K562 (cell line): ENCODE data around the gene OLFML1. TPM values are rescaled to one million over a fixed set of nuclear protein-coding genes. Genes with fewer than 3 reads are reported as not detected.
A peak's percentile ranks its signal among the peaks of the same experiment; 100 is the strongest.

ENCODE experiments used
- ATAC-seq: fragments of 200-7000 bp; cut with Tn5 transposase; 3 replicates; pipeline ENCODE4 v1.9.1; 2020; ENCODE audit warnings: moderate library complexity
- BruUV-seq: library from RNA; stranded (reverse); fragments of 400-500 nt; replicated peaks from 2 replicates; lab custom pipeline; 2021; lab: Mats Ljungman, UMichigan
- CTCF ChIA-PET: fragments of 300-600 bp; formaldehyde crosslinking; extraction: SDS; loops from one replicate; lab custom pipeline; 2021; ENCODE audit warnings: low intra/inter-chr PET ratio; lab: Yijun Ruan, JAX
- POLR2A ChIA-PET: fragments of 300-600, 350-650 bp; sonication (Branson Sonifier 250); formaldehyde crosslinking; extraction: SDS; loops from one replicate; lab custom pipeline; 2021; ENCODE audit warnings: antibody characterized with exemption, inconsistent platforms; lab: Yijun Ruan, JAX
- DNase-seq, 4 experiments: peaks; one replicate each; pipeline versions ENCODE4 v3.0.0 to v3.0.0-alpha.2; 2011 to 2018; ENCODE audit warnings: low spot score in 3 of 4, mixed read lengths in 3 of 4; ENCODE audit errors: extremely low read depth in 1 of 4
- FAIRE-seq: peaks from 2 replicates; lab custom pipeline; 2011; peaks lifted over from hg19 to GRCh38; lab: Jason Lieb, UNC
- H2AFZ ChIP-seq: 2 replicates; pipeline ENCODE4 v1.6.0; 2011; ENCODE audit warnings: low read depth, low read length, control low read depth, inconsistent platforms
- H3K27ac ChIP-seq: fragments of 200-600 bp; 3 replicates; pipeline ENCODE4 v1.8.0; 2011; ENCODE audit warnings: low read depth, mild to moderate bottlenecking, control low read depth, inconsistent platforms, low read length, moderate library complexity, mixed read lengths; ENCODE audit errors: extremely low read depth
- H3K27me3 ChIP-seq, 2 experiments: fragments of 300-600 bp in 1 of 2; 2 replicates in 1 of 2; 3 replicates in 1 of 2; pipeline versions ENCODE4 v1.6.0 to v1.8.0; 2011; ENCODE audit warnings: inconsistent platforms in 2 of 2, low read length in 2 of 2, mild to moderate bottlenecking in 1 of 2, mixed read lengths in 1 of 2, moderate library complexity in 1 of 2; ENCODE audit not compliant: control insufficient read depth in 2 of 2, insufficient read depth in 2 of 2
- H3K36me3 ChIP-seq: fragments of 300-600 bp; 3 replicates; pipeline ENCODE4 v1.8.0; 2011; ENCODE audit warnings: mild to moderate bottlenecking, low read length, inconsistent platforms; ENCODE audit not compliant: control insufficient read depth, insufficient read depth
- H3K4me1 ChIP-seq, 2 experiments: fragments of 200-600 bp in 1 of 2; replicated peaks in 1 of 2; 2 replicates in 1 of 2; 3 replicates in 1 of 2; pipeline versions ENCODE4 v1.5.1 to v1.8.0; 2011; ENCODE audit warnings: inconsistent platforms in 2 of 2, low read length in 2 of 2, mild to moderate bottlenecking in 1 of 2, mixed read lengths in 1 of 2, moderate library complexity in 1 of 2; ENCODE audit not compliant: control insufficient read depth in 2 of 2, insufficient read depth in 2 of 2
- H3K4me2 ChIP-seq: 2 replicates; pipeline ENCODE4 v1.6.1; 2011; ENCODE audit warnings: low read length, control low read depth, inconsistent platforms, mixed read lengths; ENCODE audit not compliant: insufficient read depth
- H3K4me3 ChIP-seq: fragments of 200-600 bp; sonication (generic), shearing (Covaris generic); 2 replicates; pipeline ENCODE4 v1.5.1; 2016; ENCODE audit warnings: control low read depth, inconsistent platforms
- H3K79me2 ChIP-seq: fragments of 200-600 bp; 3 replicates; pipeline ENCODE4 v1.8.0; 2011; ENCODE audit warnings: low read length, inconsistent platforms; ENCODE audit not compliant: control insufficient read depth, insufficient read depth
- H3K9ac ChIP-seq, 2 experiments: 2 replicates each; pipeline versions ENCODE4 v1.6.0 to v1.6.1; 2011; ENCODE audit warnings: low read depth in 2 of 2, low read length in 2 of 2, control low read depth in 1 of 2, inconsistent platforms in 1 of 2, mild to moderate bottlenecking in 1 of 2, mixed read lengths in 1 of 2; ENCODE audit not compliant: insufficient read depth in 1 of 2
- H3K9me1 ChIP-seq: one replicate; pipeline ENCODE4 v1.6.0; 2011; ENCODE audit warnings: inconsistent platforms, mild to moderate bottlenecking, low read length, moderate library complexity; ENCODE audit not compliant: control insufficient read depth, insufficient read depth
- H3K9me3 ChIP-seq: replicated peaks from 2 replicates; pipeline ENCODE4 v1.5.1; 2011; ENCODE audit warnings: low read depth, low read length, inconsistent platforms; ENCODE audit not compliant: control insufficient read depth, insufficient read depth
- H4K20me1 ChIP-seq: replicated peaks from 2 replicates; pipeline ENCODE4 v1.6.1; 2011; ENCODE audit warnings: low read length, inconsistent platforms, mixed read lengths; ENCODE audit not compliant: control insufficient read depth, insufficient read depth
- CBX1 ChIP-seq: sonication (generic); IDR thresholded peaks from 2 replicates; pipeline ENCODE4 v1.6.1; 2016; ENCODE audit warnings: antibody characterized with exemption, low read depth, mild to moderate bottlenecking
- CEBPG ChIP-seq, 3 experiments: fragments of 200-800 bp in 1 of 3; sonication (Bioruptor generic) in 1 of 3; sonication (generic) in 1 of 3; formaldehyde crosslinking in 1 of 3; IDR thresholded peaks in 2 of 3; conservative IDR thresholded peaks in 1 of 3; 2 replicates each; pipeline versions ENCODE4 v1.6.1 to v1.8.0; 2016 to 2022; ENCODE audit warnings: missing compliant biosample characterization in 2 of 3, missing genetic modification characterization in 2 of 3, mild to moderate bottlenecking in 1 of 3, missing genetic modification reagents in 1 of 3
- CHAMP1 ChIP-seq: fragments of 450-650 bp; IDR thresholded peaks from 2 replicates; pipeline ENCODE4 v1.6.1; 2016; ENCODE audit warnings: mild to moderate bottlenecking
- CREM ChIP-seq: IDR thresholded peaks from 2 replicates; pipeline ENCODE4 v1.6.1; 2014; ENCODE audit warnings: antibody characterized with exemption, low read depth
- ELF4 ChIP-seq: fragments of 450-650 bp; formaldehyde crosslinking; IDR thresholded peaks from 2 replicates; pipeline ENCODE4 v1.4.0; 2022; ENCODE audit warnings: missing genetic modification characterization
- GABPA ChIP-seq: fragments of 200-800 bp; sonication (Bioruptor generic); conservative IDR thresholded peaks from 2 replicates; pipeline ENCODE4 v1.6.1; 2016; ENCODE audit warnings: low read depth, missing genetic modification characterization, missing compliant biosample characterization
- MCM2 ChIP-seq: fragments of 450-650 bp; IDR thresholded peaks from 2 replicates; pipeline ENCODE4 v1.6.1; 2017; ENCODE audit warnings: low read depth, mild to moderate bottlenecking
- NR0B1 ChIP-seq: fragments of 450-650 bp; IDR thresholded peaks from one replicate; pipeline ENCODE4 v1.6.1; 2018; ENCODE audit warnings: mild to moderate bottlenecking, moderate library complexity; ENCODE audit not compliant: partially characterized antibody
- SRSF9 ChIP-seq: fragments of 200-400 bp; formaldehyde crosslinking; IDR thresholded peaks from 2 replicates; pipeline ENCODE4 v1.6.1; 2017; ENCODE audit warnings: low read depth, low read length, borderline replicate concordance
- THAP7 ChIP-seq: fragments of 250-450 bp; sonication (Bioruptor Pico); IDR thresholded peaks from 2 replicates; pipeline ENCODE4 v1.5.0; 2021
- ZNF280A ChIP-seq: fragments of 450-650 bp; IDR thresholded peaks from 2 replicates; pipeline ENCODE4 v1.6.1; 2018; ENCODE audit warnings: mild to moderate bottlenecking, low read depth; ENCODE audit not compliant: partially characterized antibody
- ZNF57 ChIP-seq: fragments of 450-650 bp; formaldehyde crosslinking; IDR thresholded peaks from 2 replicates; pipeline ENCODE4 v1.4.0; 2020; ENCODE audit warnings: mild to moderate bottlenecking, moderate library complexity
- ZNF77 ChIP-seq: fragments of 250-450 bp; sonication (Bioruptor Pico); IDR thresholded peaks from 2 replicates; pipeline ENCODE4 v1.5.0; 2020
- ZNF780A ChIP-seq: fragments of 250-450 bp; sonication (Bioruptor Pico); IDR thresholded peaks from 2 replicates; pipeline ENCODE4 v1.5.0; 2021; ENCODE audit warnings: mild to moderate bottlenecking
- ZNF785 ChIP-seq: fragments of 250-450 bp; sonication (Bioruptor Pico); IDR thresholded peaks from 2 replicates; pipeline ENCODE4 v1.4.0; 2020; ENCODE audit warnings: mild to moderate bottlenecking
- WGBS: fragments of 100-300 bp; shearing (Covaris generic); methylation state at CpG from one replicate; pipeline ENCODE4 v1.1.6; 2016; ENCODE audit warnings: low coverage, mixed read lengths; ENCODE audit not compliant: insufficient coverage; ENCODE audit errors: missing lambda C conversion rate; 5-methylcytosine and 5-hydroxymethylcytosine counted together
- in situ Hi-C: fragments of 300-500 bp; cut with MboI; formaldehyde crosslinking; loops from 4 replicates; pipeline ENCODE4 v1.15.0; 2018; ENCODE audit warnings: inconsistent platforms, mixed read lengths
- intact Hi-C: fragments of 100-400 bp; cut with micrococcal nuclease; formaldehyde crosslinking; loops from 2 replicates; pipeline ENCODE4 v1.14.2; 2022
- polyA plus RNA-seq, 8 experiments: library from polyadenylated mRNA; depleted of rRNA in 4 of 8; stranded (reverse) in 5 of 8; unstranded in 3 of 8; fragments of >200 nt; fragmentation: Nextera tagmentation in 2 of 8; fragmentation: Illumina TruSeq in 1 of 8; extraction: Ambion mirVana in 2 of 8; extraction: Trizol in 1 of 8; gene quantifications; 2 replicates each; pipeline versions ENCODE4 v1.2.1 to v1.2.3, GENCODE V29; 2011 to 2014; ENCODE audit warnings: inconsistent platforms in 1 of 8, missing spikeins in 1 of 8
- total RNA-seq, 7 experiments: library from RNA; depleted of rRNA in 6 of 7; stranded (reverse); fragments of >200 nt in 6 of 7; fragmentation: Illumina TruSeq in 2 of 7; extraction: Trizol in 2 of 7; gene quantifications; 2 replicates each; pipeline versions ENCODE4 v1.2.1 to v1.2.3, GENCODE V29; 2011 to 2021; ENCODE audit warnings: low replicate concordance in 1 of 7

OLFML1 gene
- total and polyA plus RNA-seq, 9 of the 15 experiments (the other 6 are each of a cell fraction or from before 2014, with no cell fraction given) = not detected

- 21% methylated on average over 17 of the region's 18 CpGs for WGBS
- ATAC-seq (no peak), DNase-seq (no peak), FAIRE-seq (no peak)
- Histone ChIP-seq H4K20me1 (no peaks in the 10 kb centered on the region; the same call in 1 of the 2 replicates), H3K4me2 (no peak overlapping the region), H3K9me1 (no peaks in the 10 kb centered on the region), H3K9ac (no peak overlapping the region), H3K4me1 (no peaks in the 10 kb centered on the region; a peak in 1 of 5 replicates), H3K4me3 (no peak overlapping the region), H3K79me2 (no peaks in the 10 kb centered on the region), H3K27ac (no peak overlapping the region), H3K27me3 (peaks cover 7 to 49% of the 10 kb centered on the region in 2 experiments; a peak in 4 of 5 replicates), H3K9me3 (no peaks in the 10 kb centered on the region), H3K36me3 (no peaks in the 10 kb centered on the region), H2AFZ (no peak overlapping the region)
- in situ Hi-C loops = no loop called here
- intact Hi-C loops = no loop called here
- ChIA-PET POLR2A (no interaction called here), CTCF (no interaction called here)
- BruUV-seq = no TSS peak
- TF ChIP-seq SRSF9 (no peak), ZNF780A (CRISPR knock-in tag) (no peak), NR0B1 (no peak), CHAMP1 (no peak), ZNF57 (CRISPR knock-in tag) (no peak), CEBPG (CRISPR knock-in tag; IDR thresholded peaks at IDR 0.05) (peak; percentile 40; the same call in 1 of the 2 replicates), CEBPG (tag; conservative IDR thresholded peaks at IDR 0.05 in 1 of 2, IDR thresholded peaks at IDR 0.05 in 1 of 2) (peak; percentile 49 to 66; a peak in 3 of 4 replicates), MCM2 (no peak), ZNF280A (no peak), GABPA (peak; percentile 56; the same call in 1 of the 2 replicates), ZNF785 (CRISPR knock-in tag) (no peak), ZNF77 (CRISPR knock-in tag) (no peak), CBX1 (no peak), THAP7 (CRISPR knock-in tag) (no peak), CREM (no peak), ELF4 (CRISPR knock-in tag) (no peak)
Observed at GRCh38 chr11:7520011-7520942, 35.0 kb downstream of the OLFML1 start.
